ENCODE data around the gene B3GNT8.
"Not testable (repeated sequence)": the region's sequence is repeated elsewhere in the genome, so short reads cannot be mapped to it uniquely, and the experiment has no call there.

- TF ChIP-seq POLR2A, EP300, CTCF (IDR thresholded peaks at IDR 0.05): not testable (repeated sequence)
These were observed 45.6 kb downstream of the B3GNT8 start for GRCh38 chr19:41381536-41381935.
